Activated CD8-positive, alpha-beta memory T cell treated with anti-CD3 and anti-CD28 coated beads, Interleukin-2, amount 50 U/mL, for 4 hours (primary cell): Measurements from ENCODE around the gene NUTM2F.
A peak's percentile ranks its signal among the peaks of the same experiment; 100 is the strongest.
"Not testable (repeated sequence)": the region's sequence is repeated elsewhere in the genome, so short reads cannot be mapped to it uniquely, and the experiment has no call there.

Experiments
- DNase-seq: peaks from one replicate; pipeline ENCODE4 v3.0.0-alpha.2; 2020

Gene NUTM2F

GRCh38 chr9:94328544-94328943 is at the start of gene NUTM2F:
TSS of gene NUTM2F (minus strand) at chr9:94328644. CDS start at chr9:94328623, 21 bp downstream.
- not testable (repeated sequence) for DNase-seq

GRCh38 chr9:94375197-94375596 is 46.8 kb upstream of the NUTM2F start:
- not testable (repeated sequence) for DNase-seq

GRCh38 chr9:94374176-94375056 is 46.0 kb upstream of the NUTM2F start:
- peak; percentile 88 for DNase-seq

GRCh38 chr9:94373779-94374175 is 45.3 kb upstream of the NUTM2F start:
- not testable (repeated sequence) for DNase-seq

- DNase-seq = not testable (repeated sequence)
These were observed 41.8 kb upstream of the NUTM2F start for GRCh38 chr9:94370266-94370665.

GRCh38 chr9:94364093-94364614 is 35.7 kb upstream of the NUTM2F start:
- DNase-seq = not testable (repeated sequence)

GRCh38 chr9:94357158-94357557 is 28.7 kb upstream of the NUTM2F start:
- not testable (repeated sequence) for DNase-seq

- DNase-seq = not testable (repeated sequence)
These were observed 23.7 kb upstream of the NUTM2F start for GRCh38 chr9:94351901-94352723.

- not testable (repeated sequence) for DNase-seq
These were observed 20.3 kb upstream of the NUTM2F start for GRCh38 chr9:94348754-94349153.

GRCh38 chr9:94347451-94347850 is 19.0 kb upstream of the NUTM2F start:
- not testable (repeated sequence) for DNase-seq

- not testable (repeated sequence) for DNase-seq
These were observed 13.3 kb upstream of the NUTM2F start for GRCh38 chr9:94341703-94342102.

GRCh38 chr9:94340750-94341149 is 12.3 kb upstream of the NUTM2F start:
- not testable (repeated sequence) for DNase-seq

- not testable (repeated sequence) for DNase-seq
These were observed 11.2 kb upstream of the NUTM2F start for GRCh38 chr9:94339657-94340056.

GRCh38 chr9:94338723-94339122 is 10.3 kb upstream of the NUTM2F start:
- DNase-seq = not testable (repeated sequence)

GRCh38 chr9:94336445-94336844 is 8.0 kb upstream of the NUTM2F start:
- DNase-seq = not testable (repeated sequence)

- DNase-seq = not testable (repeated sequence)
These were observed 2.9 kb downstream of the NUTM2F start for GRCh38 chr9:94325583-94325982.

- DNase-seq = not testable (repeated sequence)
These were observed 5.2 kb downstream of the NUTM2F start for GRCh38 chr9:94323153-94323798.

- not testable (repeated sequence) for DNase-seq
These were observed 6.0 kb downstream of the NUTM2F start for GRCh38 chr9:94322342-94322940.

- not testable (repeated sequence) for DNase-seq
These were observed 10.3 kb downstream of the NUTM2F start for GRCh38 chr9:94317949-94318657.

GRCh38 chr9:94316236-94316635 is 12.2 kb downstream of the NUTM2F start:
- not testable (repeated sequence) for DNase-seq
